NB4 (cell line): ENCODE results near the gene ING4.

Experiments used
- DNase-seq: peaks from one replicate; pipeline ENCODE4 v3.0.0; 2010; ENCODE audit warnings: low read depth
- H3K4me3 ChIP-seq: one replicate; pipeline ENCODE4 v1.5.1; 2011; ENCODE audit warnings: mild to moderate bottlenecking, low read depth, low read length, moderate library complexity
- MYC ChIP-seq: IDR thresholded peaks from 2 replicates; pipeline ENCODE4 v1.6.1; 2011; ENCODE audit warnings: low read depth, low read length
- POLR2A ChIP-seq: IDR thresholded peaks from 2 replicates; pipeline ENCODE4 v1.6.1; 2011; ENCODE audit warnings: mild to moderate bottlenecking; ENCODE audit not compliant: insufficient read length; ENCODE audit errors: extremely low read depth
- TF ChIP-seq, protein P1 (sequence below): IDR thresholded peaks from one replicate; pipeline ENCODE4 v1.5.1; 2012; ENCODE audit warnings: low read depth, low read length
- TF ChIP-seq, protein P2 (sequence below): IDR thresholded peaks from 2 replicates; pipeline ENCODE4 v1.6.1; 2011; ENCODE audit warnings: low read depth, low read length

The ING4 gene

DNA sequence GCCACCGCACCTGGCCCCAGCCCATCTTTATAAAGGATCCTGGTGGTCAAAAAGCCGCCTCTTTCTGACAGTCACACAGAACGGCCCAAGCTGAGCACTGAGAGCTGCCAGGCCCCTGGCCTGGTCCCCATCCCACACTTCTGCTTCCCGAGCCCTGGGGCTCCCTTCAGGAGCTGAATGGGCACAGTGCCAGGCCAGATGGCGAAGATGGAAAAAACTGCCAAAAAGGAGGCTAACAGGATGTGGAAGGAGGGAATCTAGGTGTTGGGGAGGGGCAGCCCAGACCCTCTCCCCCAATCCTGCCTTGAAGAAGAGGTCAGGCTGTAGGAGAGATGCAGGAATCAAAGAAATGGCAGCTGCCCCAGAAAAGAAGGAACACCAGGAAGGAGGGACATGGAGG lies 32.2 kb downstream of the ING4 start:
- H3K4me3 ChIP-seq = no peak overlapping the region
- TF ChIP-seq, protein P1, sequence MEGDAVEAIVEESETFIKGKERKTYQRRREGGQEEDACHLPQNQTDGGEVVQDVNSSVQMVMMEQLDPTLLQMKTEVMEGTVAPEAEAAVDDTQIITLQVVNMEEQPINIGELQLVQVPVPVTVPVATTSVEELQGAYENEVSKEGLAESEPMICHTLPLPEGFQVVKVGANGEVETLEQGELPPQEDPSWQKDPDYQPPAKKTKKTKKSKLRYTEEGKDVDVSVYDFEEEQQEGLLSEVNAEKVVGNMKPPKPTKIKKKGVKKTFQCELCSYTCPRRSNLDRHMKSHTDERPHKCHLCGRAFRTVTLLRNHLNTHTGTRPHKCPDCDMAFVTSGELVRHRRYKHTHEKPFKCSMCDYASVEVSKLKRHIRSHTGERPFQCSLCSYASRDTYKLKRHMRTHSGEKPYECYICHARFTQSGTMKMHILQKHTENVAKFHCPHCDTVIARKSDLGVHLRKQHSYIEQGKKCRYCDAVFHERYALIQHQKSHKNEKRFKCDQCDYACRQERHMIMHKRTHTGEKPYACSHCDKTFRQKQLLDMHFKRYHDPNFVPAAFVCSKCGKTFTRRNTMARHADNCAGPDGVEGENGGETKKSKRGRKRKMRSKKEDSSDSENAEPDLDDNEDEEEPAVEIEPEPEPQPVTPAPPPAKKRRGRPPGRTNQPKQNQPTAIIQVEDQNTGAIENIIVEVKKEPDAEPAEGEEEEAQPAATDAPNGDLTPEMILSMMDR = no peak
- TF ChIP-seq POLR2A (no peak), MYC (no peak)
- TF ChIP-seq, protein P2, sequence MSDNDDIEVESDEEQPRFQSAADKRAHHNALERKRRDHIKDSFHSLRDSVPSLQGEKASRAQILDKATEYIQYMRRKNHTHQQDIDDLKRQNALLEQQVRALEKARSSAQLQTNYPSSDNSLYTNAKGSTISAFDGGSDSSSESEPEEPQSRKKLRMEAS = no peak
- DNase-seq = no peak

DNA sequence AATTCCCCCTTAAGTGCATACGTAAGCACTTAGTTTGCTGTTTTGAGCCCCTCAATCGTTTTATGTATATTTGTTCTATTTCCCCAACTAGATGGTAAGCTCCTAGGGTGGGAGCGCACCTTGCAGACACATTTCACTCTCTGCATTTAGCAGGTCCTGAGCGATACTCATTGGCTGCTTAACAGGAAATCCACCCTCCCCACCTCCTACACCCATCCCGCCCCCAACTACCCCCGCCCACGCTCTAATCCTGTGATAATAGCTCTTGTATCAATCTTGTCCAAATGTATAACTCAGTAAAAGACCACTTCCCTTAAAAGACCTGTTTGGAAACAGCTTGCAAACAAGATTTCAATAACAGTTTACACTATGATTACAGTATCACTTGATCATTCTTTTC lies 35.3 kb downstream of the ING4 start:
- H3K4me3 ChIP-seq = no peak overlapping the region
- no peak for DNase-seq
- TF ChIP-seq POLR2A (no peak), MYC (no peak)
- TF ChIP-seq, protein P2 = no peak
- TF ChIP-seq, protein P1 = no peak

DNA sequence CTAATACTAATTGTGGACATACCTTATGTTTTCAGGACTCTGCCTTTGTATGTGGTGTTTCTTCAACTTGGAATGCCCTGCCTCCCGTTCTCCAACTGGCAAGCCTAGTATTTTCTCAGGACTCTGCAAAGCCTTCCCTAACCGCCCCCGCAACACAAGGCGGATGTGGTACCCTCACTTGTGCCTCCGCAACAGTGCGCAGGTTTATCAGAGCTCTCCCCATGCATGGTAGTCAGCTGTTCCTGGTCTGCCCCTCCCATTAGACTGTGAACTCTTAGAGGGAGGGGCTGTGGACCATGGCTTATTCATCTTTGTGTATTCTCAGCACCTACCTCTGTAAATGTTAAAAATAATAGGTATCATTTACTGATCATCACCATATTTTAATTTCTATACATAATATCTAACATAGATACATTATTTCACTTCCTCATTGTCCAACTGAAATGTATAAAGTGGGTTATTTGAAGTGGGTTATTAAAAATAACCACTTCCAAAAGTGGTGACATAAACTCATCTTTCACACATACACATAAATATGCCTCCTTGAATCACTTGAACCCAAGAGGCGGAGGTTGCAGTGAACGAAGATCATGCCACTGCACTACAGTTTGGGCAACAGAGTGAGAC lies 36.1 kb downstream of the ING4 start:
- TF ChIP-seq POLR2A = no peak
- TF ChIP-seq, protein P2 = no peak
- DNase-seq = peak; percentile 64
- H3K4me3 ChIP-seq = no peak overlapping the region

GRCh38 chr12:6620885-6621274 lies 42.0 kb downstream of the ING4 start:
- no peak overlapping the region for H3K4me3 ChIP-seq
- TF ChIP-seq, protein P2 = no peak
- no peak for TF ChIP-seq POLR2A
- TF ChIP-seq MYC = no peak
- TF ChIP-seq, protein P1 = no peak
- DNase-seq = no peak

GRCh38 chr12:6620137-6620884 lies 42.6 kb downstream of the ING4 start:
- no peak overlapping the region for H3K4me3 ChIP-seq
- TF ChIP-seq, protein P1 = no peak
- TF ChIP-seq POLR2A = no peak
- no peak for TF ChIP-seq MYC
- TF ChIP-seq, protein P2 = no peak
- DNase-seq = no peak
